HepG2 (cell line): ENCODE data around the gene SBNO2. TPM values are rescaled to one million over a fixed set of nuclear protein-coding genes. Genes with fewer than 3 reads are reported as not detected.

Experiments used
- IKZF4 ChIP-seq: sonication (generic); formaldehyde crosslinking; IDR thresholded peaks from 2 replicates; pipeline ENCODE4 v1.5.1; 2020; ENCODE audit warnings: borderline replicate concordance, mild to moderate bottlenecking, low read depth, missing genetic modification reagents; ENCODE audit errors: not compliant biosample characterization
- MBNL3 ChIP-seq: fragments of 250-450 bp; sonication (Bioruptor Pico); conservative IDR thresholded peaks from 2 replicates; pipeline ENCODE4 v1.8.0; 2022; ENCODE audit warnings: mild to moderate bottlenecking, inconsistent platforms
- NFE2L2 ChIP-seq: fragments of 150-350 bp; IDR thresholded peaks from 2 replicates; pipeline ENCODE4 v1.6.1; 2014; ENCODE audit warnings: low read length
- NKX3-1 ChIP-seq: sonication (generic); formaldehyde crosslinking; IDR thresholded peaks from 2 replicates; pipeline ENCODE4 v1.5.0; 2020; ENCODE audit warnings: missing genetic modification reagents
- SIN3B ChIP-seq: fragments of 150-350 bp; IDR thresholded peaks from 2 replicates; pipeline ENCODE4 v1.6.1; 2014; ENCODE audit warnings: low read length
- SOX13 ChIP-seq, 3 experiments: fragments of 450-650 bp in 1 of 3; sonication (generic) in 1 of 3; formaldehyde crosslinking in 1 of 3; IDR thresholded peaks in 2 of 3; conservative IDR thresholded peaks in 1 of 3; 2 replicates each; pipeline versions ENCODE4 v1.5.0 to v1.6.1; 2016 to 2020; ENCODE audit warnings: antibody characterized with exemption in 1 of 3, mild to moderate bottlenecking in 1 of 3, missing compliant biosample characterization in 1 of 3, missing genetic modification reagents in 1 of 3, moderate library complexity in 1 of 3
- SRSF1 ChIP-seq: fragments of 200-400 bp; formaldehyde crosslinking; optimal IDR thresholded peaks from 2 replicates; pipeline ENCODE3; 2017; ENCODE audit warnings: mild to moderate bottlenecking, low read depth, low read length, moderate library complexity
- TFDP2 ChIP-seq: sonication (generic); formaldehyde crosslinking; IDR thresholded peaks from 2 replicates; pipeline ENCODE4 v1.4.0; 2020; ENCODE audit warnings: missing genetic modification reagents
- ZBTB14 ChIP-seq: sonication (generic); formaldehyde crosslinking; IDR thresholded peaks from 2 replicates; pipeline ENCODE4 v1.4.0; 2020; ENCODE audit warnings: missing genetic modification reagents
- ZFP37 ChIP-seq: sonication (generic); formaldehyde crosslinking; IDR thresholded peaks from 2 replicates; pipeline ENCODE4 v1.4.0; 2020; ENCODE audit warnings: missing genetic modification reagents, borderline replicate concordance
- ZNF12 ChIP-seq: sonication (generic); formaldehyde crosslinking; IDR thresholded peaks from 2 replicates; pipeline ENCODE4 v1.5.0; 2020; ENCODE audit warnings: missing genetic modification reagents
- ZNF17 ChIP-seq: sonication (generic); formaldehyde crosslinking; IDR thresholded peaks from 2 replicates; pipeline ENCODE4 v1.5.0; 2020; ENCODE audit warnings: mild to moderate bottlenecking, missing genetic modification reagents
- ZNF326 ChIP-seq: sonication (generic); formaldehyde crosslinking; IDR thresholded peaks from 2 replicates; pipeline ENCODE4 v1.4.0; 2020; ENCODE audit warnings: missing genetic modification reagents, borderline replicate concordance
- ZNF572 ChIP-seq: sonication (generic); formaldehyde crosslinking; IDR thresholded peaks from 2 replicates; pipeline ENCODE4 v1.5.1; 2020; ENCODE audit warnings: mild to moderate bottlenecking, missing genetic modification reagents
- ZXDC ChIP-seq: sonication (generic); formaldehyde crosslinking; IDR thresholded peaks from 2 replicates; pipeline ENCODE4 v1.5.0; 2020; ENCODE audit warnings: mild to moderate bottlenecking, missing genetic modification reagents
- polyA plus RNA-seq, 8 experiments: library from polyadenylated mRNA; depleted of rRNA in 3 of 8; stranded (reverse) in 7 of 8; unstranded in 1 of 8; fragments of >200 nt; fragmentation: Illumina TruSeq in 4 of 8; extraction: Trizol in 4 of 8; gene quantifications; 2 replicates each; pipeline versions ENCODE4 v1.2.1 to v1.2.3, GENCODE V29; 2011 to 2016; ENCODE audit warnings: low read depth in 4 of 8, missing spikeins in 1 of 8, mixed read lengths in 1 of 8; ENCODE audit not compliant: insufficient read depth in 1 of 8
- total RNA-seq, 5 experiments: library from RNA; depleted of rRNA; stranded (reverse); fragments of >200 nt; fragmentation: Illumina TruSeq; extraction: Trizol; gene quantifications; 2 replicates each; pipeline ENCODE4 v1.2.3, GENCODE V29; 2016; ENCODE audit warnings: low read depth in 1 of 5
- TF ChIP-seq, protein P1 (sequence below), 2 experiments: fragments of 450-650 bp in 1 of 2; sonication (generic) in 1 of 2; formaldehyde crosslinking; IDR thresholded peaks; 2 replicates each; pipeline versions ENCODE4 v1.5.0 to v1.8.0; 2020 to 2022; ENCODE audit warnings: mild to moderate bottlenecking in 1 of 2, missing genetic modification reagents in 1 of 2
- TF ChIP-seq, protein P2 (sequence below): sonication (generic); formaldehyde crosslinking; IDR thresholded peaks from 2 replicates; pipeline ENCODE4 v1.4.0; 2020; ENCODE audit warnings: missing genetic modification reagents, borderline replicate concordance
- TF ChIP-seq, protein P3 (sequence below): sonication (generic); formaldehyde crosslinking; IDR thresholded peaks from 2 replicates; pipeline ENCODE4 v1.4.0; 2020; ENCODE audit warnings: missing genetic modification reagents; ENCODE audit errors: not compliant biosample characterization

SBNO2 gene
- total and polyA plus RNA-seq, 2 of the 13 experiments (the other 11 are each of a cell fraction or from before 2014, with no cell fraction given) = 8.6 to 10.4 TPM

- TF ChIP-seq SRSF1 (no peak), ZNF572 (CRISPR knock-in tag) (no peak), IKZF4 (CRISPR knock-in tag) (peak; percentile 75), ZNF17 (no peak), ZNF12 (CRISPR knock-in tag) (no peak), ZBTB14 (CRISPR knock-in tag) (no peak; the same call in 1 of the 2 replicates), NKX3-1 (CRISPR knock-in tag) (no peak), TFDP2 (peak; percentile 89), ZXDC (0 out of 2 replicates have a peak, but pooled peaks have one; percentile 39), MBNL3 (no peak), ZFP37 (CRISPR knock-in tag) (no peak), NFE2L2 (no peak), SIN3B (no peak), SOX13 (IDR thresholded peaks at IDR 0.05) (no peak; the same call in 1 of the 2 replicates), SOX13 (CRISPR knock-in tag; conservative IDR thresholded peaks at IDR 0.05 in 1 of 2, IDR thresholded peaks at IDR 0.05 in 1 of 2) (peak; percentile 13 to 93; a peak in 1 of 4 replicates), ZNF326 (CRISPR knock-in tag) (no peak)
- TF ChIP-seq, protein P1, sequence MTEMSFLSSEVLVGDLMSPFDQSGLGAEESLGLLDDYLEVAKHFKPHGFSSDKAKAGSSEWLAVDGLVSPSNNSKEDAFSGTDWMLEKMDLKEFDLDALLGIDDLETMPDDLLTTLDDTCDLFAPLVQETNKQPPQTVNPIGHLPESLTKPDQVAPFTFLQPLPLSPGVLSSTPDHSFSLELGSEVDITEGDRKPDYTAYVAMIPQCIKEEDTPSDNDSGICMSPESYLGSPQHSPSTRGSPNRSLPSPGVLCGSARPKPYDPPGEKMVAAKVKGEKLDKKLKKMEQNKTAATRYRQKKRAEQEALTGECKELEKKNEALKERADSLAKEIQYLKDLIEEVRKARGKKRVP (CRISPR knock-in tag; IDR thresholded peaks at IDR 0.05) = peak in 1 of 2 experiments; percentile 12; a peak in 1 of 4 replicates
- TF ChIP-seq, protein P2, sequence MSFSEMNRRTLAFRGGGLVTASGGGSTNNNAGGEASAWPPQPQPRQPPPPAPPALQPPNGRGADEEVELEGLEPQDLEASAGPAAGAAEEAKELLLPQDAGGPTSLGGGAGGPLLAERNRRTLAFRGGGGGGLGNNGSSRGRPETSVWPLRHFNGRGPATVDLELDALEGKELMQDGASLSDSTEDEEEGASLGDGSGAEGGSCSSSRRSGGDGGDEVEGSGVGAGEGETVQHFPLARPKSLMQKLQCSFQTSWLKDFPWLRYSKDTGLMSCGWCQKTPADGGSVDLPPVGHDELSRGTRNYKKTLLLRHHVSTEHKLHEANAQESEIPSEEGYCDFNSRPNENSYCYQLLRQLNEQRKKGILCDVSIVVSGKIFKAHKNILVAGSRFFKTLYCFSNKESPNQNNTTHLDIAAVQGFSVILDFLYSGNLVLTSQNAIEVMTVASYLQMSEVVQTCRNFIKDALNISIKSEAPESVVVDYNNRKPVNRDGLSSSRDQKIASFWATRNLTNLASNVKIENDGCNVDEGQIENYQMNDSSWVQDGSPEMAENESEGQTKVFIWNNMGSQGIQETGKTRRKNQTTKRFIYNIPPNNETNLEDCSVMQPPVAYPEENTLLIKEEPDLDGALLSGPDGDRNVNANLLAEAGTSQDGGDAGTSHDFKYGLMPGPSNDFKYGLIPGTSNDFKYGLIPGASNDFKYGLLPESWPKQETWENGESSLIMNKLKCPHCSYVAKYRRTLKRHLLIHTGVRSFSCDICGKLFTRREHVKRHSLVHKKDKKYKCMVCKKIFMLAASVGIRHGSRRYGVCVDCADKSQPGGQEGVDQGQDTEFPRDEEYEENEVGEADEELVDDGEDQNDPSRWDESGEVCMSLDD (CRISPR knock-in tag) = no peak
- TF ChIP-seq, protein P3, sequence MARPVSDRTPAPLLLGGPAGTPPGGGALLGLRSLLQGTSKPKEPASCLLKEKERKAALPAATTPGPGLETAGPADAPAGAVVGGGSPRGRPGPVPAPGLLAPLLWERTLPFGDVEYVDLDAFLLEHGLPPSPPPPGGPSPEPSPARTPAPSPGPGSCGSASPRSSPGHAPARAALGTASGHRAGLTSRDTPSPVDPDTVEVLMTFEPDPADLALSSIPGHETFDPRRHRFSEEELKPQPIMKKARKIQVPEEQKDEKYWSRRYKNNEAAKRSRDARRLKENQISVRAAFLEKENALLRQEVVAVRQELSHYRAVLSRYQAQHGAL (CRISPR knock-in tag) = no peak
These were observed 70.3 kb downstream of the SBNO2 start, which contains the start of gene GPX4 (continued) for GRCh38 chr19:1103708-1104310.
